ENCODE results near the gene ACOT2. TPM values are rescaled to one million over a fixed set of nuclear protein-coding genes. Genes with fewer than 3 reads are reported as not detected.
A peak's percentile ranks its signal among the peaks of the same experiment; 100 is the strongest.
"Not testable (repeated sequence)": the region's sequence is repeated elsewhere in the genome, so short reads cannot be mapped to it uniquely, and the experiment has no call there.

Gene ACOT2
- total and polyA plus RNA-seq, 2 donors (not counting 1 experiment from before 2014, with no cell fraction given) = 8.3 to 17.7 TPM

DNA sequence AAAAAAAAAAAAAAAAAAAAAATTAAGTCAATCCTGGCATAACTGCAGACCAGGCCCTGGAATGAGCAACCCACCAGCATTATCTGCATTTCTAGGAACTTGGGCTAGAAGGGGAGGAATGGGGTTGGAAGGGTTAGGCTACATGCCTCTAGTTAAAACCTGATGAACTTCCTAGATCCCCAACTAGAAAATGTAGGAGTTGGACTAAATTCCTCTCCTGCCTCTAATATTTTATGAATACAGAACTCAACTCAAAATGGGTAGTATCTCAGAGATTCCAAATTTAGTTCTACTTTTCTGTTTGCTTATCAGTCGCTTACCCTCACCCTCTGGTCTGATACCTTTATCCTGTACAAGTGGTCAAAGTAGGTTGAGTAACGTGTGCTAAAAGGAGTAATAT lies 39.7 kb upstream of the ACOT2 start:
- H3K27ac ChIP-seq (ENCODE audit: low read length in 2 of 2); H3K79me2 ChIP-seq (ENCODE audit: control insufficient read depth, insufficient read depth, low read length); POLR2A ChIA-PET; H4K20me1 ChIP-seq (ENCODE audit: control insufficient read depth, insufficient read depth, low read length, poor library complexity, severe bottlenecking); H3K4me3 ChIP-seq (ENCODE audit: control extremely low read depth in 1 of 5, extremely low read depth in 1 of 5, insufficient read depth in 1 of 5, low read depth in 2 of 5, low read length in 4 of 5); intact Hi-C loops (cut with micrococcal nuclease); H3K9me3 ChIP-seq (ENCODE audit: control extremely low read depth in 1 of 3, control insufficient read depth in 2 of 3, insufficient read depth in 1 of 3, low read length in 2 of 3); ATAC-seq (ENCODE audit: low read depth); H3K27me3 Mint-ChIP-seq; H3K9ac ChIP-seq (ENCODE audit: low read length); DNase-seq; H3K4me3 Mint-ChIP-seq; CTCF ChIA-PET; H2AFZ ChIP-seq (ENCODE audit: insufficient read depth, low read depth, low read length, poor library complexity, severe bottlenecking); H3K9me3 Mint-ChIP-seq (ENCODE audit: insufficient read depth); H3K27ac Mint-ChIP-seq; H3K4me1 Mint-ChIP-seq; H3K27me3 ChIP-seq (replicated peaks in 1 of 4; ENCODE audit: control extremely low read depth in 1 of 4, control insufficient read depth in 3 of 4, insufficient read depth in 4 of 4, low read length in 3 of 4); H3K4me1 ChIP-seq (ENCODE audit: control insufficient read depth in 2 of 2, insufficient read depth in 2 of 2, low read length in 2 of 2); H3K4me2 ChIP-seq (replicated peaks; ENCODE audit: low read depth, low read length, poor library complexity, severe bottlenecking); H3K36me3 ChIP-seq (replicated peaks in 1 of 2; ENCODE audit: control extremely low read depth in 1 of 2, control insufficient read depth in 1 of 2, extremely low read depth in 1 of 2, insufficient read depth in 2 of 2, low read length in 1 of 2): not testable (repeated sequence)
- WGBS (ENCODE audit: insufficient coverage) = no CpG with 5 or more reads among the region's 2 CpGs

GRCh38 chr14:73531971-73532370 lies 37.0 kb upstream of the ACOT2 start:
- intact Hi-C loops (cut with micrococcal nuclease); DNase-seq; H3K9ac ChIP-seq (ENCODE audit: low read length); H3K27me3 ChIP-seq (replicated peaks in 1 of 4; ENCODE audit: control extremely low read depth in 1 of 4, control insufficient read depth in 3 of 4, insufficient read depth in 4 of 4, low read length in 3 of 4); H3K27ac Mint-ChIP-seq; POLR2A ChIA-PET; H3K27me3 Mint-ChIP-seq; H3K4me3 ChIP-seq (ENCODE audit: control extremely low read depth in 1 of 5, extremely low read depth in 1 of 5, insufficient read depth in 1 of 5, low read depth in 2 of 5, low read length in 4 of 5); H3K79me2 ChIP-seq (ENCODE audit: control insufficient read depth, insufficient read depth, low read length); H3K27ac ChIP-seq (ENCODE audit: low read length in 2 of 2); H3K4me3 Mint-ChIP-seq; H3K4me2 ChIP-seq (replicated peaks; ENCODE audit: low read depth, low read length, poor library complexity, severe bottlenecking); CTCF ChIA-PET; ATAC-seq (ENCODE audit: low read depth); H3K36me3 ChIP-seq (replicated peaks in 1 of 2; ENCODE audit: control extremely low read depth in 1 of 2, control insufficient read depth in 1 of 2, extremely low read depth in 1 of 2, insufficient read depth in 2 of 2, low read length in 1 of 2); H3K9me3 ChIP-seq (ENCODE audit: control extremely low read depth in 1 of 3, control insufficient read depth in 2 of 3, insufficient read depth in 1 of 3, low read length in 2 of 3); H2AFZ ChIP-seq (ENCODE audit: insufficient read depth, low read depth, low read length, poor library complexity, severe bottlenecking); H3K9me3 Mint-ChIP-seq (ENCODE audit: insufficient read depth); H4K20me1 ChIP-seq (ENCODE audit: control insufficient read depth, insufficient read depth, low read length, poor library complexity, severe bottlenecking); H3K4me1 ChIP-seq (ENCODE audit: control insufficient read depth in 2 of 2, insufficient read depth in 2 of 2, low read length in 2 of 2); H3K4me1 Mint-ChIP-seq: not testable (repeated sequence)
- no CpG with 5 or more reads among the region's 3 CpGs for WGBS (ENCODE audit: insufficient coverage)

GRCh38 chr14:73537244-73538045 lies 31.6 kb upstream of the ACOT2 start:
- CTCF ChIA-PET = interaction anchor here (1.0 kb wide), 1 partner anchor 29 kb away, joined by 3 read pairs; no protein-coding TSS in a partner anchor
- peak overlapping the region; percentile 22 for H2AFZ ChIP-seq (ENCODE audit: insufficient read depth, low read depth, low read length, poor library complexity, severe bottlenecking)

More at GRCh38 chr14:73537244-73538045, 31.6 kb upstream of the ACOT2 start:
- ATAC-seq (ENCODE audit: low read depth) = peak; percentile 28
- H3K27me3 Mint-ChIP-seq; DNase-seq; H3K4me1 Mint-ChIP-seq; H3K79me2 ChIP-seq (ENCODE audit: control insufficient read depth, insufficient read depth, low read length); H3K36me3 ChIP-seq (replicated peaks in 1 of 2; ENCODE audit: control extremely low read depth in 1 of 2, control insufficient read depth in 1 of 2, extremely low read depth in 1 of 2, insufficient read depth in 2 of 2, low read length in 1 of 2); H3K9me3 Mint-ChIP-seq (ENCODE audit: insufficient read depth); H3K27ac Mint-ChIP-seq; H4K20me1 ChIP-seq (ENCODE audit: control insufficient read depth, insufficient read depth, low read length, poor library complexity, severe bottlenecking); H3K27ac ChIP-seq (ENCODE audit: low read length in 2 of 2); H3K27me3 ChIP-seq (replicated peaks in 1 of 4; ENCODE audit: control extremely low read depth in 1 of 4, control insufficient read depth in 3 of 4, insufficient read depth in 4 of 4, low read length in 3 of 4); POLR2A ChIA-PET; intact Hi-C loops (cut with micrococcal nuclease); H3K9me3 ChIP-seq (ENCODE audit: control extremely low read depth in 1 of 3, control insufficient read depth in 2 of 3, insufficient read depth in 1 of 3, low read length in 2 of 3); H3K4me1 ChIP-seq (ENCODE audit: control insufficient read depth in 2 of 2, insufficient read depth in 2 of 2, low read length in 2 of 2); H3K9ac ChIP-seq (ENCODE audit: low read length): not testable (repeated sequence)
- Histone ChIP-seq H3K4me2 (replicated peaks; ENCODE audit: low read depth, low read length, poor library complexity, severe bottlenecking) (peak overlapping the region; percentile 51), H3K4me3 (ENCODE audit: control extremely low read depth in 1 of 5, extremely low read depth in 1 of 5, insufficient read depth in 1 of 5, low read depth in 2 of 5, low read length in 4 of 5) (peak overlapping the region in 2 of 5 experiments; percentile 8 to 40)
- H3K4me3 Mint-ChIP-seq = peak overlapping the region; percentile 71
- WGBS (ENCODE audit: insufficient coverage) = 2% methylated on average over 29 of the region's 84 CpGs
